HG02852 (cell line): ENCODE data around the gene CDNF.
"Not testable (repeated sequence)": the region's sequence is repeated elsewhere in the genome, so short reads cannot be mapped to it uniquely, and the experiment has no call there.

Experiments used
- ATAC-seq: cut with Tn5 transposase; IDR thresholded peaks from one replicate; pipeline ENCODE4 v1.9.1; 2021; ENCODE audit warnings: mild to moderate bottlenecking, moderate library complexity; ENCODE audit not compliant: unreplicated experiment

CDNF gene

GRCh38 chr10:14837757-14838581 lies at the start of gene CDNF, which contains the start of the genes HSPA14 and MSANTD7:
CDNF (minus strand) TSS chr10:14838037; CDS start chr10:14837946, 91 bp downstream.
HSPA14 (plus strand) TSS chr10:14838306; CDS start chr10:14838403, 97 bp downstream.
MSANTD7 (plus strand) TSS chr10:14838306; CDS start chr10:14842285, 3,979 bp downstream.
- peak; percentile 92 for ATAC-seq

GRCh38 chr10:14884082-14884481 lies 46.2 kb upstream of the CDNF start:
- ATAC-seq = no peak

- no peak for ATAC-seq
Observed at GRCh38 chr10:14880229-14880628, 42.4 kb upstream of the CDNF start.

- no peak for ATAC-seq
Observed at GRCh38 chr10:14879928-14880193, 42.0 kb upstream of the CDNF start.

GRCh38 chr10:14879124-14879927 lies 41.5 kb upstream of the CDNF start:
- ATAC-seq = peak; percentile 23

- peak; percentile 91 for ATAC-seq
Observed at GRCh38 chr10:14878266-14879123, 40.7 kb upstream of the CDNF start, which contains the start of gene SUV39H2. SUV39H2 (plus strand) TSS chr10:14878866; CDS start chr10:14878889, 23 bp downstream.

GRCh38 chr10:14876764-14877163 lies 38.9 kb upstream of the CDNF start:
- no peak for ATAC-seq

GRCh38 chr10:14875941-14876340 lies 38.1 kb upstream of the CDNF start:
- ATAC-seq = no peak

GRCh38 chr10:14873090-14873760 lies 35.4 kb upstream of the CDNF start:
- ATAC-seq = no peak

- not testable (repeated sequence) for ATAC-seq
Observed at GRCh38 chr10:14864871-14865270, 27.0 kb upstream of the CDNF start.

GRCh38 chr10:14864466-14864865 lies 26.6 kb upstream of the CDNF start:
- ATAC-seq = not testable (repeated sequence)

GRCh38 chr10:14860791-14861190 lies 23.0 kb upstream of the CDNF start:
- ATAC-seq = no peak

GRCh38 chr10:14859775-14860174 lies 21.9 kb upstream of the CDNF start:
- no peak for ATAC-seq

- ATAC-seq = no peak
Observed at GRCh38 chr10:14859043-14859442, 21.2 kb upstream of the CDNF start.

GRCh38 chr10:14858338-14858960 lies 20.6 kb upstream of the CDNF start:
- ATAC-seq = no peak

GRCh38 chr10:14855453-14855852 lies 17.6 kb upstream of the CDNF start:
- no peak for ATAC-seq

- ATAC-seq = no peak
Observed at GRCh38 chr10:14852236-14852635, 14.4 kb upstream of the CDNF start.

GRCh38 chr10:14844948-14845347 lies 7.1 kb upstream of the CDNF start:
- ATAC-seq = no peak

GRCh38 chr10:14843327-14843988 lies 5.6 kb upstream of the CDNF start:
- no peak for ATAC-seq
